ENCODE data around the gene NCOR1.

Gene NCOR1

DNA sequence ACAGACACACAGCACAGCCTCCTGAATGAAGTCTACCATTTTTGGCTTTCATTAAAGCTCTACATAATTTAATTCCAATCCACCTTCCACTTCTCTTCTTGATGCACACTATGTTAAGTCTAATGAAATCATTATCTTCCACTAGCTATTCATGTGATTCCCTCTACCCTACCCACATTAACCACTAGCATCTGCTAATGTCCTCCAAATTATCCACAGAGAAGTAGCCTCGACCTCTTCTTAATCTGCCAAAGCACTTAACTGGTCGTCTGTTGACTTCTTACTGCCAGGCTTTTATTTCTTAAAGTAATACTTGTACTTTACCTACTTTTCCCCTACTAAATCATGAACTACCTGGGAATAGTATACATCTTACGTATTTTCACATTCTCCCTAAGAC lies 91.8 kb downstream of the NCOR1 start:
- TF ChIP-seq TEAD4 (IDR thresholded peaks at IDR 0.05) = no peak

DNA sequence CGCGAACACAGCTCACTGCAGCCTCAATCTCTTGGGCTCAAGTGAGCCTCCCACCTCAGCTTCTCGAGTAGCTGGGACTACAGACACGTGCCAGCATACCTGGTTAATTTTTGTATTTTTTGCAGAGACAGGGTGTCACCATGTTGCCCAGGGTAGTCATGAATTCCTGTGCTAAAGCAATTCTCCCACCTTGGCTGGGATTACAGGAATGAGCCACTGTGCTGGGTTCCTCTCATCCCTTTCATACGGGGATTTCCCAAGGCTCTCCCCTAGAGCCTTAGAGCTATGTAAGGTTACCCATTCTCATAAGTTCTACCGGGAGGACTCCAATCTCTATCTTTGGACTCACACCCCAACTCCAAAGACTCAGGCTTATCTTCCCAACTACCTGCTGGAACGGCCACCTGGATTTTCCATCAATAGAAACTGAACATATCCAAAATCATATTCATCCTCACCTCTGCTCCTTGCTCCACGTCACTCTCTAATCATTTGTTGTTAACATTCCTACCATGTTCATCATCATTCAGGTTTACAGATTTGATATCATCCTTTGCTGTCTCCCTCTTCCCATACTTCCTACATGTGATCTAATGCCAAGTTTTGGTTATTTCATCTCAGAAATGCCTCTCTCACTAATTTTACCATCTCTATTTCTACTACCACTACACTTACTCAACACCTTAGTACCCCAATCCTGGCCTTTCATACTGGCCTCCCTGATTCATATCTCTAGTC lies 92.5 kb downstream of the NCOR1 start:
- no peak for TF ChIP-seq NFIC (IDR thresholded peaks at IDR 0.05)
- TF ChIP-seq, protein P1, sequence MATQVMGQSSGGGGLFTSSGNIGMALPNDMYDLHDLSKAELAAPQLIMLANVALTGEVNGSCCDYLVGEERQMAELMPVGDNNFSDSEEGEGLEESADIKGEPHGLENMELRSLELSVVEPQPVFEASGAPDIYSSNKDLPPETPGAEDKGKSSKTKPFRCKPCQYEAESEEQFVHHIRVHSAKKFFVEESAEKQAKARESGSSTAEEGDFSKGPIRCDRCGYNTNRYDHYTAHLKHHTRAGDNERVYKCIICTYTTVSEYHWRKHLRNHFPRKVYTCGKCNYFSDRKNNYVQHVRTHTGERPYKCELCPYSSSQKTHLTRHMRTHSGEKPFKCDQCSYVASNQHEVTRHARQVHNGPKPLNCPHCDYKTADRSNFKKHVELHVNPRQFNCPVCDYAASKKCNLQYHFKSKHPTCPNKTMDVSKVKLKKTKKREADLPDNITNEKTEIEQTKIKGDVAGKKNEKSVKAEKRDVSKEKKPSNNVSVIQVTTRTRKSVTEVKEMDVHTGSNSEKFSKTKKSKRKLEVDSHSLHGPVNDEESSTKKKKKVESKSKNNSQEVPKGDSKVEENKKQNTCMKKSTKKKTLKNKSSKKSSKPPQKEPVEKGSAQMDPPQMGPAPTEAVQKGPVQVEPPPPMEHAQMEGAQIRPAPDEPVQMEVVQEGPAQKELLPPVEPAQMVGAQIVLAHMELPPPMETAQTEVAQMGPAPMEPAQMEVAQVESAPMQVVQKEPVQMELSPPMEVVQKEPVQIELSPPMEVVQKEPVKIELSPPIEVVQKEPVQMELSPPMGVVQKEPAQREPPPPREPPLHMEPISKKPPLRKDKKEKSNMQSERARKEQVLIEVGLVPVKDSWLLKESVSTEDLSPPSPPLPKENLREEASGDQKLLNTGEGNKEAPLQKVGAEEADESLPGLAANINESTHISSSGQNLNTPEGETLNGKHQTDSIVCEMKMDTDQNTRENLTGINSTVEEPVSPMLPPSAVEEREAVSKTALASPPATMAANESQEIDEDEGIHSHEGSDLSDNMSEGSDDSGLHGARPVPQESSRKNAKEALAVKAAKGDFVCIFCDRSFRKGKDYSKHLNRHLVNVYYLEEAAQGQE (IDR thresholded peaks at IDR 0.05; ENCODE audit: low read depth) = no peak
- no peak for TF ChIP-seq TCF12 (IDR thresholded peaks at IDR 0.05; ENCODE audit: low read depth)
- TF ChIP-seq RAD21 (IDR thresholded peaks at IDR 0.05; ENCODE audit: low read depth) = no peak
- TF ChIP-seq TAF1 (IDR thresholded peaks at IDR 0.05; ENCODE audit: low read depth) = no peak
- TF ChIP-seq CREB1 (IDR thresholded peaks at IDR 0.05; ENCODE audit: low read depth) = no peak
- no peak for TF ChIP-seq YY1 (IDR thresholded peaks at IDR 0.05; ENCODE audit: low read depth)
- TF ChIP-seq, protein P2, sequence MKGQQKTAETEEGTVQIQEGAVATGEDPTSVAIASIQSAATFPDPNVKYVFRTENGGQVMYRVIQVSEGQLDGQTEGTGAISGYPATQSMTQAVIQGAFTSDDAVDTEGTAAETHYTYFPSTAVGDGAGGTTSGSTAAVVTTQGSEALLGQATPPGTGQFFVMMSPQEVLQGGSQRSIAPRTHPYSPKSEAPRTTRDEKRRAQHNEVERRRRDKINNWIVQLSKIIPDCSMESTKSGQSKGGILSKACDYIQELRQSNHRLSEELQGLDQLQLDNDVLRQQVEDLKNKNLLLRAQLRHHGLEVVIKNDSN (IDR thresholded peaks at IDR 0.05) = no peak
- TF ChIP-seq TEAD4 (IDR thresholded peaks at IDR 0.05) = no peak
- no peak for TF ChIP-seq CEBPB (IDR thresholded peaks at IDR 0.05)
- TF ChIP-seq, protein P3, sequence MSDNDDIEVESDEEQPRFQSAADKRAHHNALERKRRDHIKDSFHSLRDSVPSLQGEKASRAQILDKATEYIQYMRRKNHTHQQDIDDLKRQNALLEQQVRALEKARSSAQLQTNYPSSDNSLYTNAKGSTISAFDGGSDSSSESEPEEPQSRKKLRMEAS (IDR thresholded peaks at IDR 0.05) = no peak
- TF ChIP-seq EP300 (IDR thresholded peaks at IDR 0.05; ENCODE audit: borderline replicate concordance) = no peak
- TF ChIP-seq ZBTB7A (IDR thresholded peaks at IDR 0.05; ENCODE audit: low read depth) = no peak

DNA sequence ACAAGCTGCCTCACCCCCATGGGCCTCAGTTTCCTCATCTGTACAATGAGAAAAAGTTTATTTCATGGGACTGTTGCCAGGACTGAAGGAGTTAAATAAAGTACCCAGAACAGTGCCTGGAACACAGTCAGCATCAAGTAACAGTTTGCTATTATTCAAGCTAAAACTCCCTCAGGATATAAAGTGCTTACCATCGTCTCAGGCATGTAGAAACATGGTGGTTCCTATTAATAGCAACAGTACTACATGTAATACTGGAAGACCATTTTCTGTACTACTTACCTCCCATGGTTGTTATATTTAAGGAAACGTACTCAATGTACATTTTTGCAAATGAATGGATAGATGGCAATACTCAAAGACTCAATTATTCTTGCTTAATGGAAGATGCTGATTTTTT lies 93.4 kb downstream of the NCOR1 start:
- no peak for TF ChIP-seq RAD21 (IDR thresholded peaks at IDR 0.05; ENCODE audit: low read depth)
- TF ChIP-seq EP300 (IDR thresholded peaks at IDR 0.05; ENCODE audit: borderline replicate concordance) = no peak
- TF ChIP-seq, protein P3 (IDR thresholded peaks at IDR 0.05) = no peak
- no peak for TF ChIP-seq CEBPB (IDR thresholded peaks at IDR 0.05)
- TF ChIP-seq CREB1 (IDR thresholded peaks at IDR 0.05; ENCODE audit: low read depth) = no peak
- no peak for TF ChIP-seq TAF1 (IDR thresholded peaks at IDR 0.05; ENCODE audit: low read depth)
- TF ChIP-seq TCF12 (IDR thresholded peaks at IDR 0.05; ENCODE audit: low read depth) = no peak
- TF ChIP-seq, protein P1 (IDR thresholded peaks at IDR 0.05; ENCODE audit: low read depth) = no peak
- TF ChIP-seq, protein P2 (IDR thresholded peaks at IDR 0.05) = no peak
- no peak for TF ChIP-seq EGR1 (IDR thresholded peaks at IDR 0.05)
- TF ChIP-seq YY1 (IDR thresholded peaks at IDR 0.05; ENCODE audit: low read depth) = no peak
- TF ChIP-seq ZBTB7A (IDR thresholded peaks at IDR 0.05; ENCODE audit: low read depth) = no peak
- TF ChIP-seq FOXM1 (IDR thresholded peaks at IDR 0.05; ENCODE audit: borderline replicate concordance, low read depth) = no peak
- no peak for TF ChIP-seq NFIC (IDR thresholded peaks at IDR 0.05)
- TF ChIP-seq TEAD4 (IDR thresholded peaks at IDR 0.05) = no peak

DNA sequence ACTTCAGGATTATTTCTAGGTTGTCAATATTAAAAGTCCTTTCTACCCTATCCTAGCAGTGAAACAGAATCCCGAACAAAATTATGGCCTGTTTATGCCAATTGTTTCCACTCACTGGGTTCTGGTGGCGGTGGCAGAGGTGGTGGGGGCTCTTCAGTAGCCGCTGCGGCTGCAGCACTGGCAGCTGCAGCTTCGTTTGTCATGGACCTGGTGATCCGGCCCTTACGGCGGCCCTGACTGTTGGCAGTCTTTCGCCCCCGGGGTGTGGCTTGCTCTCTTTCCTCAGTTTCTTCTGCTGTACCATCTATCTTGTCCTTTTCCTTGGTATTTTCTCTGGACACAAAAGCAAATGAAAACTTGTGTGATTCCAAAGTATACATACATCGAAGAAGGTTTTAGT lies 94.4 kb downstream of the NCOR1 start:
- no peak for TF ChIP-seq CREB1 (IDR thresholded peaks at IDR 0.05; ENCODE audit: low read depth)
- TF ChIP-seq YY1 (IDR thresholded peaks at IDR 0.05; ENCODE audit: low read depth) = no peak
- no peak for TF ChIP-seq CEBPB (IDR thresholded peaks at IDR 0.05)

DNA sequence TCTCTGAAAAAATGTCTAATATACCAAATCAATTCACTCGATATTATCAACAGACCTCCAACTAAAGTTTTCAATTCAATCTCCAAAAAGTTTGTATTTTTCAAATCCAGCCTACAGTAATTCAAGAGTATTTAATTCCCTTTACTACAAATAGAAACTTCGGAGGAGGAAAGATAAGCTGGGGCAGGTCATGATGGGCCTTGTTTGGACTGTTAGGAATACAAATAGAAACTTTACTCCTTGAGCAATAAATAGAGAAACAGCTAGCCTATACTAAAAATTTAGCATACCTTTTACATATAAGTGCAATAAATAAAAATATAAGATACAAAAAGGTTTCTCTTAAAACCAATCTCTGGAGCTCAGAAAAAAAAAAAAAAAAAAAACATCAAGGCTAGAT lies 98.2 kb downstream of the NCOR1 start:
- TF ChIP-seq EP300 (IDR thresholded peaks at IDR 0.05; ENCODE audit: borderline replicate concordance) (no peak), EGR1 (IDR thresholded peaks at IDR 0.05) (no peak), RAD21 (IDR thresholded peaks at IDR 0.05; ENCODE audit: low read depth) (no peak), YY1 (IDR thresholded peaks at IDR 0.05; ENCODE audit: low read depth) (no peak), FOXM1 (IDR thresholded peaks at IDR 0.05; ENCODE audit: borderline replicate concordance, low read depth) (no peak), TEAD4 (IDR thresholded peaks at IDR 0.05) (no peak), CEBPB (IDR thresholded peaks at IDR 0.05) (no peak), NFIC (IDR thresholded peaks at IDR 0.05) (no peak), TAF1 (IDR thresholded peaks at IDR 0.05; ENCODE audit: low read depth) (no peak), CREB1 (IDR thresholded peaks at IDR 0.05; ENCODE audit: low read depth) (no peak)
- TF ChIP-seq, protein P1 (IDR thresholded peaks at IDR 0.05; ENCODE audit: low read depth) = no peak

All from Ishikawa (cell line).